ENCODE data around the gene FBXW9.

DNA sequence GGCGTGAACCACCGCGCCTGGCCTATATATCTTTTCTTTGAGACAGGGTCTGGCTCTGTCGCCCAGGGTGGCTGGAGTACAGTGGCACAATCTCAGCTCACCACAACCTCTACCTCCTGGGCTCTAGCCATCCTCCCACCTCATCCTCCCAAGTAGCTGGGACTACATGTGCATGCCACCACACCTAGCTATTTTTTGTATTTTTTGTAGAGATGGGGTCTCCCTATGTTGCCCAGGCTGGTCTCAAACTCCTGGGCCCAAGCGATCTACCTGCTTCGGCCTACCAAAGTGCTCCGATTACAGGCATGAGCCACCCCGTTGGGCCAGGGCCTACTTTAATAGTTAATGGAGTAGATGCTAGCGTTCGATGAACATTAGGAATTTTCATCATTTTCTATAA is 23.9 kb upstream of the FBXW9 start:
- TF ChIP-seq, protein P1, sequence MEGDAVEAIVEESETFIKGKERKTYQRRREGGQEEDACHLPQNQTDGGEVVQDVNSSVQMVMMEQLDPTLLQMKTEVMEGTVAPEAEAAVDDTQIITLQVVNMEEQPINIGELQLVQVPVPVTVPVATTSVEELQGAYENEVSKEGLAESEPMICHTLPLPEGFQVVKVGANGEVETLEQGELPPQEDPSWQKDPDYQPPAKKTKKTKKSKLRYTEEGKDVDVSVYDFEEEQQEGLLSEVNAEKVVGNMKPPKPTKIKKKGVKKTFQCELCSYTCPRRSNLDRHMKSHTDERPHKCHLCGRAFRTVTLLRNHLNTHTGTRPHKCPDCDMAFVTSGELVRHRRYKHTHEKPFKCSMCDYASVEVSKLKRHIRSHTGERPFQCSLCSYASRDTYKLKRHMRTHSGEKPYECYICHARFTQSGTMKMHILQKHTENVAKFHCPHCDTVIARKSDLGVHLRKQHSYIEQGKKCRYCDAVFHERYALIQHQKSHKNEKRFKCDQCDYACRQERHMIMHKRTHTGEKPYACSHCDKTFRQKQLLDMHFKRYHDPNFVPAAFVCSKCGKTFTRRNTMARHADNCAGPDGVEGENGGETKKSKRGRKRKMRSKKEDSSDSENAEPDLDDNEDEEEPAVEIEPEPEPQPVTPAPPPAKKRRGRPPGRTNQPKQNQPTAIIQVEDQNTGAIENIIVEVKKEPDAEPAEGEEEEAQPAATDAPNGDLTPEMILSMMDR (IDR thresholded peaks at IDR 0.05): no peak
- no peak for TF ChIP-seq POLR2AphosphoS5 (IDR thresholded peaks at IDR 0.05; ENCODE audit: low read depth, low read length)
- no peak for TF ChIP-seq TCF7L2 (IDR thresholded peaks at IDR 0.05; ENCODE audit: low read depth, low read length)
- TF ChIP-seq, protein P2, sequence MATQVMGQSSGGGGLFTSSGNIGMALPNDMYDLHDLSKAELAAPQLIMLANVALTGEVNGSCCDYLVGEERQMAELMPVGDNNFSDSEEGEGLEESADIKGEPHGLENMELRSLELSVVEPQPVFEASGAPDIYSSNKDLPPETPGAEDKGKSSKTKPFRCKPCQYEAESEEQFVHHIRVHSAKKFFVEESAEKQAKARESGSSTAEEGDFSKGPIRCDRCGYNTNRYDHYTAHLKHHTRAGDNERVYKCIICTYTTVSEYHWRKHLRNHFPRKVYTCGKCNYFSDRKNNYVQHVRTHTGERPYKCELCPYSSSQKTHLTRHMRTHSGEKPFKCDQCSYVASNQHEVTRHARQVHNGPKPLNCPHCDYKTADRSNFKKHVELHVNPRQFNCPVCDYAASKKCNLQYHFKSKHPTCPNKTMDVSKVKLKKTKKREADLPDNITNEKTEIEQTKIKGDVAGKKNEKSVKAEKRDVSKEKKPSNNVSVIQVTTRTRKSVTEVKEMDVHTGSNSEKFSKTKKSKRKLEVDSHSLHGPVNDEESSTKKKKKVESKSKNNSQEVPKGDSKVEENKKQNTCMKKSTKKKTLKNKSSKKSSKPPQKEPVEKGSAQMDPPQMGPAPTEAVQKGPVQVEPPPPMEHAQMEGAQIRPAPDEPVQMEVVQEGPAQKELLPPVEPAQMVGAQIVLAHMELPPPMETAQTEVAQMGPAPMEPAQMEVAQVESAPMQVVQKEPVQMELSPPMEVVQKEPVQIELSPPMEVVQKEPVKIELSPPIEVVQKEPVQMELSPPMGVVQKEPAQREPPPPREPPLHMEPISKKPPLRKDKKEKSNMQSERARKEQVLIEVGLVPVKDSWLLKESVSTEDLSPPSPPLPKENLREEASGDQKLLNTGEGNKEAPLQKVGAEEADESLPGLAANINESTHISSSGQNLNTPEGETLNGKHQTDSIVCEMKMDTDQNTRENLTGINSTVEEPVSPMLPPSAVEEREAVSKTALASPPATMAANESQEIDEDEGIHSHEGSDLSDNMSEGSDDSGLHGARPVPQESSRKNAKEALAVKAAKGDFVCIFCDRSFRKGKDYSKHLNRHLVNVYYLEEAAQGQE (IDR thresholded peaks at IDR 0.05; ENCODE audit: insufficient read depth in 1 of 2, low read depth in 2 of 2, low read length in 1 of 2): no peak
- TF ChIP-seq SIN3A (IDR thresholded peaks at IDR 0.05; ENCODE audit: borderline replicate concordance, insufficient read depth, low read depth, low read length): no peak

All from Panc1 (cell line).